Activated T-helper 9 cell treated with anti-CD3 and anti-CD28 coated beads, Interleukin-2, amount 50 U/mL, for 16 hours (primary cell): ENCODE results near the gene TAS1R2.

Experiments used
- DNase-seq: peaks from one replicate; pipeline ENCODE4 v3.0.0-alpha.2; 2020; ENCODE audit warnings: low read depth

TAS1R2 gene

DNA sequence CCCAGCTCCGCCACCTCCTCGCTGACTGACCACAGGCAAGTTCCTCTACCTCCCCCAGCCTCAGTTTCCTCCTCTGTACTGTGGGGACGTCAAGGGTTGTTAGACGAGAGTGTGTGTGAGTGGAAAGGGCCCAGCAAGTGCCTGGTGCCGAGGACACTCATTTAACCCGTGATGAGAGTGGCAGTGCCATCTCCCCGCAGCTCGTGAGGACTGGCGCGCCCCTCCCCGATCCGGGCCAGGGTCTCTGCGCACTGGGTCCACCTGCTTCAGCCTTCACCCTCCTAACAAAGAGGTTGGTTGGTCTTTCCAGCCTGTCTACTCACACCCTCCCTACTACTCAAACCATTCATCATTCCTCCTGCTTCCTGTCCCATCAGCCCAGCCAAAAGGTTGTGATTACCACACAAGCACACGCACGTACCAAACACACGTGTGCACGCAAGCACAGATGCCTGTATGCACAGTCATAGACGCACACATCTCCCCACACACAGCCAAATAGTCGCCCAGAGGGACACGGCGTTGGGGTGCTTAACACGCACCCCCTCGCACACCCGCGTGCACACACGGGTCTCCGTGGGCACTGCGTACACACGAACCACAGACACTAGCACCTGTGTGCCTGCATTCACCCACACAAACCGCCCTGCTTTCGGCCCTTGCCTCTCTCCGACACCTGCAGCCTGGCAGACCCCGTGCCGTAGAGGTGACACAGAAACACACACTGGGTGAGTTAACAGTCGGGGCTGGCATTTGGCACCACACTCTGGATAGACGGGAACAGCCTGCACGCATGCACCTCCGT is 39.3 kb downstream of the TAS1R2 start:
- no peak for DNase-seq

GRCh38 chr1:18819203-18819602 is 40.3 kb downstream of the TAS1R2 start:
- DNase-seq = no peak

DNA sequence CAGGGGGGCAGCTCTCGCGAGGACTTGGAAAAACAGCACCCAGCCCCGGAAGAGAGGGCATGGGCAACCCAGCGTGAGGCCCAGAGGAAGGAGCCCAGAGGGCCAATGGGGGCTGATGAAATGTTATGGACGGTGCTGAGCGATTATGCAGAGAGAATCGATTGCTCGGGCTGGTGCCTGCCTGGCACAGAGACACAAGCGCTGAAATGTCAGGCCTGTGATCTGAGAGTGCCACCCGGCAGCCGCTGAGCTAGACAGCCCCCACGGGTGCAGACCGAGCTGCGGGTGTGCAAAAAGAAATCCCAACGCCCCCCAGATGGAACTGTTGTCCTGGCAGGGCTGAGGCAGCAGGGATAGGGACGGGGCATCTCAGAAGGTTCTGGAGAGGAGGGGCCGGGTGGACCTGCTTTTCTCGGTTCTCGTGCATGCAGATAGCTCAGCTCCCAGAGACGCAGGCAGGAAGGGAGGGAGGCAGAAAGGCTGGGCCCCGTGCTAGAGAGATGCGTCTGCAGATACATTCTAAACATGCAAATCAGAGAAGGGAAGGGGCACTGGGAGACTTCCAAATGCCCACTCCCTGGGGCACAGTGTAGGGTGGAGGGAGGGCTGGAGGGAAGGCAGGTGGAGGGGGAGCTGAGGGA is 41.5 kb downstream of the TAS1R2 start:
- DNase-seq = no peak

DNA sequence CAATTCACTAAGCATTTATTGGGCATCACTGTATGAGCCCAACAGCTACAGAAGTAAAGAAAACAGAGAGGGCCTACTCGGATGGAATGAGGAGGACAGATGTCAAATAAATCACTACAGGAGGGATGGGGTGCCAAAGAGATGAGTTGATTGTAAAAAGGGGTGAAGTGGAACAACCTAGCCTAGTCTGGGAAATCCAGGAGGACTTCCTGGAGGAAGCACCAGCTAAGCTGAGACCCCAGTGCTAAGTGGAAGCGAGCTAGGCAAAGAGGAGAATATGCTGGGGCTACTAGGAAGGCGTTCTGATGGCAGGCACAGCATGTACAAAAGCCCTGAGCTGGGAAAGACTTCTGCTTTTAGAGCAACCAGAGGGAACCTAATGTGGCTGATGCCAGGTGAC is 42.1 kb downstream of the TAS1R2 start:
- no peak for DNase-seq

- DNase-seq = no peak
Measured at GRCh38 chr1:18816808-18817207, 42.7 kb downstream of the TAS1R2 start.

- no peak for DNase-seq
Measured at GRCh38 chr1:18814874-18815531, 44.5 kb downstream of the TAS1R2 start.

- no peak for DNase-seq
Measured at GRCh38 chr1:18814425-18814824, 45.0 kb downstream of the TAS1R2 start.

GRCh38 chr1:18812453-18812939 is 47.0 kb downstream of the TAS1R2 start:
- no peak for DNase-seq

- DNase-seq = no peak
Measured at GRCh38 chr1:18811733-18812452, 47.6 kb downstream of the TAS1R2 start.

DNA sequence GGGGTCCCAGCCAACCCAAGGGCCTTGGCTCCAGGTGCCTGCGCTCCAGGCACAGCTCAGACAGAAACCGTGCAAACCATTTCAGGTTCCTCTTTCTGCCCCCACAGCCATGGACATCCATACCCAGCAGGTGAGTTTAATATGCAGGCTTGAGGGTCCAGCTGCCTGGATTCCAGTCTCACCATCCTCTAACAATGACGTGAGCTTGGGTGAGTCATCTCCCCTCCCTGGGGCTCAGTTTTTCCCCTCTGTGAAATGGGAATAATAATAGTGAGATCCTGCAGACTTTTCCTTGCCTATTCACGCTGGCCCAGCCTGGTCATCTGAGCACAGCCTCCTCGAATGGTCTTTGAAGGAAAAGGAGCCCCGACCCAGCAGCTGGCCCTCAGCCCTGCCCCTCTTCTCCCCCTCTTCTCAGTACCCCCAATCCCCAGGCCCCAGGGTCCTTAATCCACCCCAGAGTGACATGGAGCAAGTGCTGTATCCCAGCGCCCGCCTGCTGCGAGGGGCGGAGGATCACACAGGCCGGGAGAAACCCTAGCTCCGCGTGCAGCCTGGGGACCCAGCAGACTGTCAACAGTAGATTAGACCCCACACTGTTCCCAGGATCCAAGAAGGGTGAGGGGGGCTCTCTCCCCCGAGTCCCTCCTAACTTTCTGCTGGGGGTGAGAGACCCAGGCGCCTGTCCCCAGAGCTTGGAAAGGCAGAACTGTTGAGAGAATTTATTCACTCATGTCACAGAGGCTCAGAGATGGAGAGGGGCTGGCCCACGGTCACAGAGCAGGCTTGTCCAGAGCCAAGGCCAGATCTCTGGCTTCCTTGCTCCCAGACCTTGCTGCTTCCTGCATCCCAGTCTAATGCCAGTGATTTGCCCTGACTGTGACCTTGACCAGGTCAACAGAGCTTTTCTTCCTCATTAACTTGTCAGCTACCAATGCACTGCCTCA is 49.2 kb downstream of the TAS1R2 start:
- DNase-seq = no peak

- DNase-seq = no peak
Measured at GRCh38 chr1:18808550-18808949, 50.9 kb downstream of the TAS1R2 start.

DNA sequence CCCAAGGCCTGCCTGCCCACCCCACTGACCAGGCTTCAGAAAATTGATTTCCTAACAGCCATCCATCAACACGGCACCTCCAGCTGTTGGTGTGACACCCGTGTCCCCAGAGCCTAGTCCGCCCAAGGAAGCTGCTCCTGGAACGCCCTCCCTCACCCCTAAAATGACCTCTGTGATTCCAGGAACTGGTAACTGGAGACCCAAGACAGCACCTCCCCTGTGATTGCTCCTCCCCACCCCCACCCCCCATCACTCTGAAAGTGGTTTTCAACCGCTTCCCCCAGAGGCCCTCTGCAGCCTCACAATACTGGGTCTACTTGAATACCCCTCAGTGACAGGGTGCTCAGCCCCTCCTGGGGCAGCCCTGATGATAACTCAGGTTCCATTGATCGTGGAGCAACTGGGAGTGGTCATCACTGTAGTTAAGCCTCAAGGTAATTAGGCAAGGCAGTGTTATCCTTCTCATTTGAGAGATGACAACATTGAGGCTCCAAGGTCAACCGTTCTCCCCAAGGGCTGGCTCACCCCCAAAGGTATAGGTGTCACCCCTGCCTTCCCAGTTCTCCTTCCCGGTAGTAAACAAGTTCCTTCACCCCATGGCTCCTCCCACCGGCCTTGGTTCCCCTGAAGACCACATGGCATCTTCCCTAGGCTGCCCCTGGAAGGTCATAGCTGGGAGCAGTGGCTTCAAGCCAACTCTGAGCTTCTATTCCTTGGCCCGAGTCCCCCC is 52.0 kb downstream of the TAS1R2 start:
- DNase-seq = no peak

- DNase-seq = no peak
Measured at GRCh38 chr1:18805925-18806849, 53.3 kb downstream of the TAS1R2 start.

GRCh38 chr1:18805150-18805879 is 54.1 kb downstream of the TAS1R2 start:
- no peak for DNase-seq

DNA sequence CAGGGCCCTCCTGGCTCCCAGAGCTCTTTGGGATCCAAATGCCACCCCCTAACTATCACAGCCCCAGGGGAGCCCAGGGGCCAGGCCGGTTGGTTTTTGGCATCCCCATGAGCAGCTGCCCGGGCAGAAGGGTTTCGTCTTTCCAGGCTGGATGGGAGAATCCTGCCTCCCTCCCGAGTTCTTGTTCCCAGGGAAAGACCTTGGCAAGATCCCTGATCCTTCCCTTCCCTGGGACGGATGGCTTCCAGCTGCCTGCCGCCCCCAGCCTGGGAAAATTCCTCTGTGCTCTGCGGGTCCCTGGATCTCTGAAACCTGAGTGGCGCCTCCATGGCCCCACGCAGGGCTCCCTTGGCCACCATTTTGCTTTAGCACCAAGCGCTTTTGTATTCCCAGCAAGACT is 55.6 kb downstream of the TAS1R2 start:
- no peak for DNase-seq

GRCh38 chr1:18803151-18803791 is 56.2 kb downstream of the TAS1R2 start:
- DNase-seq = no peak

GRCh38 chr1:18802231-18802630 is 57.2 kb downstream of the TAS1R2 start:
- DNase-seq = no peak

- DNase-seq = no peak
Measured at GRCh38 chr1:18800258-18800657, 59.2 kb downstream of the TAS1R2 start.
